Common myeloid progenitor, CD34-positive (primary cell): Measurements from ENCODE around the gene C2CD2L.

ENCODE experiments used
- CTCF ChIA-PET: fragments of 350-600 bp; sonication (Branson Sonifier 250); formaldehyde crosslinking; loops from one replicate; lab custom pipeline; 2021; ENCODE audit warnings: antibody characterized with exemption; lab: Charles Lee
- POLR2A ChIA-PET: fragments of 350-600 bp; sonication (Branson Sonifier 250); formaldehyde crosslinking; loops from one replicate; lab custom pipeline; 2021; ENCODE audit warnings: antibody characterized with exemption; lab: Charles Lee
- DNase-seq, 3 donors: peaks; one replicate each; pipeline versions ENCODE4 v3.0.0 to v3.0.0-alpha.2; 2013
- H3K27ac ChIP-seq, 2 experiments: 1 replicate in 1 of 2; 2 replicates in 1 of 2; pipeline ENCODE4 v1.7.0; 2013; ENCODE audit warnings: inconsistent platforms in 2 of 2, low read length in 2 of 2, mild to moderate bottlenecking in 2 of 2, low read depth in 1 of 2, moderate library complexity in 1 of 2; ENCODE audit not compliant: severe bottlenecking in 2 of 2, insufficient read depth in 1 of 2, poor library complexity in 1 of 2
- H3K27me3 ChIP-seq, 5 experiments: replicated peaks in 2 of 5; 1 replicate in 3 of 5; 2 replicates in 2 of 5; pipeline versions ENCODE4 v1.6.1 to v1.7.0; 2013; ENCODE audit warnings: low read length in 4 of 5, mild to moderate bottlenecking in 2 of 5, moderate library complexity in 2 of 5, inconsistent platforms in 1 of 5; ENCODE audit not compliant: insufficient read depth in 5 of 5, control insufficient read depth in 4 of 5
- H3K36me3 ChIP-seq, 4 experiments: 1 replicate in 2 of 4; 2 replicates in 2 of 4; pipeline versions ENCODE4 v1.6.1 to v1.7.0; 2013; ENCODE audit warnings: low read length in 3 of 4, control low read depth in 1 of 4, mild to moderate bottlenecking in 1 of 4; ENCODE audit not compliant: control insufficient read depth in 4 of 4, insufficient read depth in 4 of 4
- H3K4me1 ChIP-seq, 4 experiments: 1 replicate in 3 of 4; 2 replicates in 1 of 4; pipeline versions ENCODE4 v1.6.1 to v1.7.1; 2013; ENCODE audit warnings: low read length in 3 of 4, mild to moderate bottlenecking in 3 of 4, control low read depth in 1 of 4, inconsistent platforms in 1 of 4, moderate library complexity in 1 of 4; ENCODE audit not compliant: control insufficient read depth in 4 of 4, insufficient read depth in 4 of 4; ENCODE audit errors: control extremely low read depth in 1 of 4
- H3K4me3 ChIP-seq, 7 experiments: 1 replicate in 4 of 7; 2 replicates in 3 of 7; pipeline versions ENCODE4 v1.5.1 to v1.7.0; 2013; ENCODE audit warnings: mild to moderate bottlenecking in 7 of 7, low read length in 6 of 7, moderate library complexity in 6 of 7, inconsistent platforms in 2 of 7, low read depth in 2 of 7, control low read depth in 1 of 7; ENCODE audit not compliant: insufficient read depth in 4 of 7, control insufficient read depth in 1 of 7; ENCODE audit errors: extremely low read depth in 1 of 7
- H3K9me3 ChIP-seq, 5 experiments: 1 replicate in 4 of 5; 2 replicates in 1 of 5; pipeline versions ENCODE4 v1.6.1 to v1.7.1; 2013; ENCODE audit warnings: low read length in 4 of 5, mild to moderate bottlenecking in 2 of 5, inconsistent platforms in 1 of 5, low read depth in 1 of 5, moderate library complexity in 1 of 5; ENCODE audit not compliant: control insufficient read depth in 4 of 5, insufficient read depth in 2 of 5; ENCODE audit errors: control extremely low read depth in 1 of 5
- WGBS: methylation state at CpG from one replicate; pipeline ENCODE4 v1.1.5; 2013; ENCODE audit not compliant: insufficient coverage; 5-methylcytosine and 5-hydroxymethylcytosine counted together

The C2CD2L gene

DNA sequence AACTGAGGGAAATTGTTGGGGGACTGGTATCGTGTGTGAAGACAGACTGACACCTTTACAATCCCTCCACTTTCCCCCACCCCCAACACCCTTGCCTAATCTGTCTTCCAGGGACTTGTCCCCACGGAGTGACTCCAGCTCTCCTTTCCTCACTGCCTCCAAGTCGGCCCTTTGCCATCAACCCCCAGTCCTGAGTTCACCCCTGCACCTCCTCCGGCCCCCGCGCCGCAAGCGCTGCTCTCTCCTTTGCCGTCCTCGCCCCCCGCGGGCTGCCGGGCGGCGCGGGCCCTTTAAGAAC is 41.5 kb downstream of the C2CD2L start:
- WGBS: 0% methylated on average over 8 of the region's 16 CpGs
- peak overlapping the region in 6 of 7 experiments; percentile 19 to 72 (median 59) for H3K4me3 ChIP-seq
- no peak overlapping the region for H3K27ac ChIP-seq
- ChIA-PET CTCF (interaction anchor here (1.5 kb wide), 1 partner anchor 48 kb away, joined by 4 read pairs; no protein-coding TSS in a partner anchor), POLR2A (no interaction called here)
- H3K9me3 ChIP-seq: no peaks in the 10 kb centered on the region
- no peaks in the 10 kb centered on the region for H3K36me3 ChIP-seq
- no peak for DNase-seq
- peaks cover 0 to 54% (median 33%) of the 10 kb centered on the region in 5 experiments for H3K27me3 ChIP-seq
- peaks cover 0 to 18% (median 17%) of the 10 kb centered on the region in 4 experiments for H3K4me1 ChIP-seq

DNA sequence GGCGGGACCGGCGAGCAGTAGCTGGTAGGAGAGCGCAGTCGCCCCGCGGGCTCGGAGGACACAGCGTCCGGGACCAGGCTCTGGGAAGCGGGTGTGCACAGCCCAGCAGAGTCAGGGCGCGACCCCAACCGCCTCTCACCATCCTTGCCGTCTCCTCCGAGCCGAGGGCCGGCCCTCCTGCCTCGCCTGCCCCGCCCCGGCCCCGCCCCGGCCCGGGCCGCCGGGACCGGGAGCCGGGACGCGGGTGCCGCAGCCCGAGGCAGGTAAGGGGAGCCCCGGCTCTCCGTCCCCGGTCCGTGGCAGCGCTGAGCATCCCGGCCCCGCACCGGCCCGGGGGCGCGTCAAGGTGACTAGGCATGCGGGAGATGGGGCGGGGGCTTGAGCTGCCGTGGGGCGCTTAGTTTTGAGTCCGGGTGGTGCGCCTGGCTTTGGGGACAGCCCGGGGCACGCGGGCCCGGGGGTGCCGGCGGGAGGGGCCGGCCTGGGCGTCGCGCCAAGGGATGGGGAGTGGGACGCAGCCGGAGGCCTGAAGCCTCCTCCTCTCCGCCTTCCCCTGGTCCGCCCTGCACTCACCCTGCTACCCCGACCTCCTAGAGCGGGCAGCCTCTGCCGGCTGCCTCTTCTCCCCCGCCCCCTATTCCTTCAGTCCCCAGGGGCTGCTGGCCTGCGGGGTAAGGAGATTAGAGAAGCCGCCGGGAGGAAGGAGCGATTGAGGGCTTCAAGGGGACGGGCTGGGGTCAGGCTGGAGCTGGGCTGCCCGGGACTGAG is 42.1 kb downstream of the C2CD2L start, which contains the start of gene ABCG4:
TSS of gene ABCG4 (plus strand) at position 35 of the 768 bp plus-strand sequence. CDS start 914 bp downstream, outside the sequence.
- Histone ChIP-seq H3K9me3 (no peaks in the 10 kb centered on the region), H3K36me3 (no peaks in the 10 kb centered on the region), H3K27me3 (peaks cover 0 to 54% (median 33%) of the 10 kb centered on the region in 5 experiments), H3K4me1 (peaks cover 0 to 18% (median 17%) of the 10 kb centered on the region in 4 experiments), H3K4me3 (peak within 1 kb of the TSS; percentile 2 to 72 (median 56)), H3K27ac (no peak within 1 kb of the TSS)
- POLR2A ChIA-PET: no interaction called here
- WGBS: under 1% methylated on average over 47 of the region's 73 CpGs
- CTCF ChIA-PET: interaction anchor here (1.0 to 3.5 kb wide), 4 partner anchors 11 to 48 kb away, joined by 3 to 15 read pairs (median 7); no protein-coding TSS in a partner anchor
- peak in 2 of 3 donors; percentile 34 to 50 for DNase-seq

DNA sequence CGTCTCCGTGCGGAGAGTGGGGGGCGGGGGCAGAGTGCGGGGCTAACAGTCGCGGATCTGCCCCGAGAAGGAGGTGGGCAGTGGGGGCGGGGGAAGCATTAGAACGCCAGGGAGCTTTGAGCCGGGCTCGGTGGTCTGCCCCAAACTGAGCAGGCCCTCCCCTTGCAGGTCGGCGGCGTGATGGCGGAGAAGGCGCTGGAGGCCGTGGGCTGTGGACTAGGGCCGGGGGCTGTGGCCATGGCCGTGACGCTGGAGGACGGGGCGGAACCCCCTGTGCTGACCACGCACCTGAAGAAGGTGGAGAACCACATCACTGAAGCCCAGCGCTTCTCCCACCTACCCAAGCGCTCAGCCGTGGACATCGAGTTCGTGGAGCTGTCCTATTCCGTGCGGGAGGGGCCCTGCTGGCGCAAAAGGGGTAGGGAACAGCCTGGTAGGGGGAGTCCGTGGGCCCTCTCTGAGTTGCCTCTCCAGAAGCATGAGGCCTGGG is 42.7 kb downstream of the C2CD2L start:
- Histone ChIP-seq H3K4me1 (peaks cover 0 to 18% (median 16%) of the 10 kb centered on the region in 4 experiments), H3K9me3 (no peaks in the 10 kb centered on the region), H3K36me3 (no peaks in the 10 kb centered on the region), H3K4me3 (peak overlapping the region in 4 of 7 experiments; percentile 11 to 72 (median 59)), H3K27ac (no peak overlapping the region), H3K27me3 (peaks cover 0 to 54% (median 33%) of the 10 kb centered on the region in 5 experiments)
- 13% methylated on average over 19 of the region's 33 CpGs for WGBS
- ChIA-PET CTCF (interaction anchor here (1.0 to 3.5 kb wide), 3 partner anchors 10 to 28 kb away, joined by 3 to 15 read pairs (median 10); no protein-coding TSS in a partner anchor), POLR2A (interaction anchor here (0.8 kb wide), 1 partner anchor 16 kb away, joined by 3 read pairs; no protein-coding TSS in a partner anchor)
- no peak for DNase-seq

DNA sequence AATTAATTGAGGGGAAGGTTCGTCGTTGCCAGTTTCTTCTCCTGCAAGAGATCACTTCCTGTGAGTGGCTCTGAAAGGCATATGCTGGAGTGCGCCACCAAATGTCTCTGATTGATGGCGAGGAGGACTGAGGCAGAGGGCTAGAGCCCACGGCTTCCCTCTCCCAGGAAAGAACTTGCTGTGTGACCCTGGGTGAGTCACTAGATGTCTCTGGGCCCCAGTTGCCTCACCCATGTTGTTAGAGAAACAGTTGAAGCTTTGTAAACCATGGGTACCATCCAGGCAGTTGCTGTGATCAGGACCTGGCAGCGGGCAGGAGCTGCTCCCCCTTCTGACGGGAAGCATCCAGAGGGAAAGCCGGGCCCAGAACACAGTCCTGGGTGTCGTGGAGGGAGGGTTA is 44.9 kb downstream of the C2CD2L start:
- no peak for DNase-seq
- H3K4me1 ChIP-seq: peaks cover 0 to 18% (median 16%) of the 10 kb centered on the region in 4 experiments
- POLR2A ChIA-PET: no interaction called here
- H3K27me3 ChIP-seq: peaks cover 0 to 50% (median 29%) of the 10 kb centered on the region in 5 experiments
- 77% methylated on average over 5 of the region's 9 CpGs for WGBS
- CTCF ChIA-PET: interaction anchor here (1.2 to 6.5 kb wide), 7 partner anchors 8 to 186 kb away, joined by 3 to 42 read pairs (median 6); no protein-coding TSS in a partner anchor
- no peaks in the 10 kb centered on the region for H3K36me3 ChIP-seq
- no peaks in the 10 kb centered on the region for H3K9me3 ChIP-seq
- H3K4me3 ChIP-seq: no peak overlapping the region
- no peak overlapping the region for H3K27ac ChIP-seq

DNA sequence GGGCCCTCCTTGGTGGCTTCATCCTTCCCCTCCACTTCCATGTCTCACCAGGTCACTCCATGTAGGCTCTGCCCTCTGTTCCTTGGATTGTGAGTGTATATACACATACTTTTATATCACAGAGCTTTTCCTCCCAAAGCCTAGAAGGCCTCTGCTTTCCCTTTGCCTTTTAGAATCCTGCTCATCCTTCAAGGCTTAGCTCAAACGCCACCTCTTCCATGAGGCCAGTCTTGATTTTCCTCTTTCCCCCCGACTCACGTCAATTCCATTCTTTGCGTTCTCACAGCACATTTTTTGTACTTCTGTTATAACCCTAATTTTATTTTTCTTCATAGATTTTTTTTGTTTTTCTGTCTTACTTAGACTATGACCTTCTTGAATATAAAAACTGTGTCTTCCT is 45.5 kb downstream of the C2CD2L start:
- Histone ChIP-seq H3K9me3 (no peaks in the 10 kb centered on the region), H3K27ac (no peak overlapping the region), H3K4me1 (peaks cover 0 to 18% (median 16%) of the 10 kb centered on the region in 4 experiments), H3K4me3 (no peak overlapping the region), H3K27me3 (peaks cover 0 to 46% (median 27%) of the 10 kb centered on the region in 5 experiments), H3K36me3 (no peaks in the 10 kb centered on the region)
- WGBS: 100% methylated on average over 3 of the region's 4 CpGs
- DNase-seq: no peak
- ChIA-PET CTCF (interaction anchor here (1.1 to 6.5 kb wide), 10 partner anchors 8 to 185 kb away, joined by 3 to 42 read pairs (median 4); no protein-coding TSS in a partner anchor), POLR2A (no interaction called here)

DNA sequence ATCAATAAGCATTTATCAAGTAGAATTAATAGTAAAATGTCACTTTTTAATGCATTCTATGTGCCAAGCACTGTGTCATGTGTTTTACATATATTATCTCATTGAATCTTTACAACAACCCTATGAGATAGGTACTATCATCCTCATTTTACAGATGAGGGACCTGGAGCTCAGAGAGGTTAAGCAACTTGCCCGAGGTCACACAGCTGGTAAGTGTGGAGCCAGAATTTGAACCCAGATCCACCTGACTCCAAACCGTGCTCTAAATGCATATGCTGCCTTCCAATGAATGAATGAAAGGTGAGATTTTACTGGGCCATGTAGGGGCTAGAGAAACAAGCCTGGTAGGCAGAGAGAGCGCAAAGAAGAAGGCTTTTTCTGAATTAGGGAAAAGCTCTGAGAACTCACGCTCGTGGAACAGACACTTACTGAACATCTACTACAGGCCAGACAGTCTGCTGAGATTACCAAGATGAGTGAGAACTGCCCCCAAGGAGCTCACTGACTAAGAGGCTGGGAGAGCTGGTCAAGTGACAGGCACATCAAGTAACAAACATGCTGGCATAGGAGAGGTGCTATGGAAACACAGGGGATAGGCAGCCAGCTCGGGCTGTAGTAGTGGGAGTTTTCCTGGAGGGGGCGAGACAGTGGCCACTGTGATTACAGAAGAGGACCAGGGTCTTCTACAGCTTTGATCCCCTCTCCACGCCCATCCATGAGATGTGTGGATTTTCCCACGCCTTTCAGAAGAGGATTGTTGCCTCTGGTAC is 46.1 kb downstream of the C2CD2L start:
- Histone ChIP-seq H3K9me3 (no peaks in the 10 kb centered on the region), H3K27me3 (peaks cover 0 to 40% (median 22%) of the 10 kb centered on the region in 5 experiments), H3K4me1 (peaks cover 0 to 17% (median 15%) of the 10 kb centered on the region in 4 experiments), H3K27ac (no peak overlapping the region), H3K36me3 (no peaks in the 10 kb centered on the region), H3K4me3 (no peak overlapping the region)
- POLR2A ChIA-PET: no interaction called here
- 91% methylated on average over 7 of the region's 9 CpGs for WGBS
- CTCF ChIA-PET: interaction anchor here (1.1 to 6.5 kb wide), 10 partner anchors 10 to 322 kb away, joined by 3 to 42 read pairs (median 3); no protein-coding TSS in a partner anchor
- no peak for DNase-seq
